Measurements from ENCODE around the gene KRT33A.

KRT33A gene

GRCh38 chr17:41327411-41328120 is 23.1 kb downstream of the KRT33A start:
- DNase-seq: no peak

- no peak for DNase-seq
Observed at GRCh38 chr17:41326173-41327145, 24.2 kb downstream of the KRT33A start.

GRCh38 chr17:41325611-41326010 is 25.0 kb downstream of the KRT33A start:
- no peak for DNase-seq

GRCh38 chr17:41325126-41325525 is 25.5 kb downstream of the KRT33A start:
- DNase-seq: no peak

- peak; percentile 9 for DNase-seq
Observed at GRCh38 chr17:41324180-41325075, 26.2 kb downstream of the KRT33A start.

- DNase-seq: no peak
Observed at GRCh38 chr17:41322903-41323895, 27.4 kb downstream of the KRT33A start.

- peak; percentile 73 for DNase-seq
Observed at GRCh38 chr17:41322094-41322902, 28.3 kb downstream of the KRT33A start.

- no peak for DNase-seq
Observed at GRCh38 chr17:41318231-41318630, 32.4 kb downstream of the KRT33A start.

GRCh38 chr17:41315814-41316445 is 34.7 kb downstream of the KRT33A start:
- DNase-seq: no peak

GRCh38 chr17:41315204-41315794 is 35.3 kb downstream of the KRT33A start, which contains the start of gene KRTAP17-1:
KRTAP17-1 (minus strand) TSS chr17:41315710; CDS start chr17:41315650, 60 bp downstream.
- DNase-seq: no peak

- DNase-seq: no peak
Observed at GRCh38 chr17:41311111-41311510, 39.5 kb downstream of the KRT33A start.

- DNase-seq: no peak
Observed at GRCh38 chr17:41308918-41309359, 41.7 kb downstream of the KRT33A start, which contains the start of gene KRTAP16-1. KRTAP16-1 (minus strand) TSS chr17:41309309; CDS start chr17:41309253, 56 bp downstream.

GRCh38 chr17:41308251-41308917 is 42.2 kb downstream of the KRT33A start:
- no peak for DNase-seq

GRCh38 chr17:41307647-41308046 is 43.0 kb downstream of the KRT33A start:
- DNase-seq: no peak

GRCh38 chr17:41304091-41304490 is 46.5 kb downstream of the KRT33A start:
- no peak for DNase-seq

- DNase-seq: no peak
Observed at GRCh38 chr17:41302981-41303380, 47.6 kb downstream of the KRT33A start.

- no peak for DNase-seq
Observed at GRCh38 chr17:41301916-41302901, 48.4 kb downstream of the KRT33A start, which contains the start of gene KRTAP29-1. KRTAP29-1 (minus strand) TSS chr17:41302851; CDS start chr17:41302851, 0 bp downstream.

All from HCEC 1CT (cell line).